Measurements from ENCODE around the gene IL15RA.
"Not testable (repeated sequence)": the region's sequence is repeated elsewhere in the genome, so short reads cannot be mapped to it uniquely, and the experiment has no call there.

IL15RA gene

DNA sequence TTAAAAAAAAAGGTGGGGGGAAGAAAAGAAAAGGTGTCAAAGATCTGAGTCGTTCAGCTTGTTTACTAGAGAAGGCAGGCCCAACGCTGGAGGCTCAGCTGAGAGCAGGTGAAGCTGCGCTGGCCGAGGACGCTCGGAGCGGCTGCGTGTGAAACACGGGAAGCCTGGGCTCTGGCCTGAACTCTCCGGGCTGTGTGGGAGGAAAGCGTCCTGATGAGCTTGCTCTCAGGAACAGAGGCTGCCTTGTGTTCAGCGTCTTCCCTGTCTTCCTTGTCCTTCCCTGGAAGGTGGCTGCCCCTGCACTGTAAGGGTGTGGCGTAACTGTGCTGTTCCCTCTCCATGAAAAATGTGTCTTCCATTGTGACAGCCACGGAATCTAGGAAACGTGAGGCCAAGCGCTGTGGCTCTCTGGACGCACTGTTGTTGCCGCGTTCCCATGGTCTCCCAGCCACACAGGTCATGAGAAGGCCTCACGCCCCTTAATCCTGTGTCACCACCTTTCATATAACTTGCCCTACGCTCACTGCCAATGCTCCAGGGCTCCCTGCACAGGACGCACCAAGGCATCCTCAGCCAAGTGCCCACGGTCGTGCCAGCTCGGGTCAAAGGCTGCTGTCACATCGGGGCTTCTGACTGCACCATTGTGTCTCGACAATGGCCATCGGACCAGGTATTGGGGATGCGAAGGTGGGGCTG, 15.8 kb downstream of the IL15RA start:
- no peak overlapping the region for H3K27ac ChIP-seq
- H3K27me3 ChIP-seq: no peaks in the 10 kb centered on the region
- TF ChIP-seq Cebpa-rat (IDR thresholded peaks at IDR 0.05): no peak
- H4K20me1 ChIP-seq: no peaks in the 10 kb centered on the region
- peaks cover 15% of the 10 kb centered on the region; the same call in 1 of the 2 replicates for H3K36me3 ChIP-seq
- H3K4me2 ChIP-seq: no peak overlapping the region
- H3K4me3 ChIP-seq: no peak overlapping the region
- no peaks in the 10 kb centered on the region for H3K9me3 ChIP-seq
- H3K9ac ChIP-seq: no peak overlapping the region
- no peaks in the 10 kb centered on the region for H3K4me1 ChIP-seq

GRCh38 chr10:5960973-5961275, 16.4 kb downstream of the IL15RA start:
- H3K4me1 ChIP-seq, H3K4me2 ChIP-seq, H3K27me3 ChIP-seq, H4K20me1 ChIP-seq, H3K27ac ChIP-seq, H3K9me3 ChIP-seq, H3K4me3 ChIP-seq, H3K9ac ChIP-seq: not testable (repeated sequence)
- H3K36me3 ChIP-seq: peaks cover 15% of the 10 kb centered on the region; the same call in 1 of the 2 replicates

DNA sequence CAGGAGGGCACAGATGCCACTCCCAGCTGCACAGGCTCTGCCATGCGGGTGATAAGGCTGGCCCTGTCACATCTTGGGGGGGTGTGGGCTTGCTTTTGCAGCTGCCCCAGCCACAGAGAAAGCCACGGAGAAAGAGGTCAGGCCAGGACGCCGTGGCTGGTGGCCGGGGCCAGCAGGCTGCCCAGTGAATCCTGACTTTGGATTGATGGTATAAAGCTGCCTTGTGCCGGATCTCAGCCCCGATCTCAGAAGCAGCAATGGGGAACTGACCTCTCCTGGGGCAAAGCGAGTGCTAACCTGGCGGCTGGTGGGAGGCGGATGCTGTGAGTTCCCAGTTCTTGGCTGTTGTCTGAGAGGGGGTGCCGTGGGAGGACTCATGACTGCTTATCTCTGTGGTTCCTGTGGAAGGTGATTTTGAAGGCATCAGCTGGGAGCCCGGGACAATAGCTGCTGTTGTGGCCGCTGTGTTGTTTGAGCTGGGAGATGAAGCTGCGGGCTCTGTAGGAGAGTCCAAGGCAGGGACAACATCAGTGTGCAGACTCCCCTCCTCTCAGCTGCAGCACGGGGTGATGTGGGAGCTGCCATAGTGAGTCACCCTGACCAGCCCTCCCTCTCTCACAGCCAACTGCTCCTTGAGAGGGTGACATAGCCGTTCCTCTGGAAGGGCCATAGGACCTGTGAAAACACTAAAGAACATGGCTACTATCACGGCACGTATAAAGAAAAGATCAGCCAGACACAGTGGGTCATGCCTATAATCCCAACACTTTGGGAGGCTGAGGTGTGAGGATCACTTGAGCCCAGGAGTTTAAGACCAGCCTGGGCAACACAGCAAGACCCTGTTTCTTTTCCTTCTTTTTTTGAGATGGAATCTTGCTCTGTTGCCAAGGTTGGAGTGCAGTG, 17.0 kb downstream of the IL15RA start:
- Histone ChIP-seq H3K4me3 (no peak overlapping the region), H3K36me3 (peaks cover 15% of the 10 kb centered on the region; the same call in 1 of the 2 replicates), H3K9me3 (no peaks in the 10 kb centered on the region), H3K27me3 (no peaks in the 10 kb centered on the region), H4K20me1 (no peaks in the 10 kb centered on the region), H3K4me1 (no peaks in the 10 kb centered on the region), H3K9ac (no peak overlapping the region), H3K4me2 (no peak overlapping the region), H3K27ac (no peak overlapping the region)
- no peak for TF ChIP-seq Cebpa-rat (IDR thresholded peaks at IDR 0.05)

DNA sequence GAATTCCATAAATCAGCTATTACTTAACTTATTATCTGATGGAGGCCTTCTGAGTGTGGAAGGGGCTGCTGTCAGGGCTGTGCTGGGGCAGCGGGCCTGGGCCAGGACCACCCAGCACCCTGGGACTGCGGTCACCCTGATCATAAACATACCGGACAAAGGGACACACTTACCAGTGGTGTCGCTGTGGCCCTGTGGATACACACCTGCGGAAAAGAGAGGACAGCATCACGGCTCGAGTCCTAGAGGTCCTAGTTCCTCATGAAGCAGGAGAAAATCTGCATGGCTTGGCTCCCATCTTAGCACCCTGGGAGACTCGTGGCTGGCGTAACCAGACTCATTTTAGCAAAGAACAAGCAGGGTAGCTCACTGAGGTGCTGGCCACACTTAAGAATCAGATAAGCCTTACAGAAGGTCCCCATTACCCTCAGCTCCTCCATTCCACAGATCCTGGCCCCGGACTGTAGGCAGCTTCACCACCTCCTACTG, 17.7 kb downstream of the IL15RA start:
- H3K4me1 ChIP-seq: no peaks in the 10 kb centered on the region
- H3K27ac ChIP-seq: no peak overlapping the region
- H4K20me1 ChIP-seq: no peaks in the 10 kb centered on the region
- H3K36me3 ChIP-seq: peaks cover 15% of the 10 kb centered on the region; the same call in 1 of the 2 replicates
- H3K4me3 ChIP-seq: no peak overlapping the region
- H3K4me2 ChIP-seq: no peak overlapping the region
- TF ChIP-seq Cebpa-rat (IDR thresholded peaks at IDR 0.05): no peak
- H3K9ac ChIP-seq: no peak overlapping the region
- H3K9me3 ChIP-seq: no peaks in the 10 kb centered on the region
- H3K27me3 ChIP-seq: no peaks in the 10 kb centered on the region

DNA sequence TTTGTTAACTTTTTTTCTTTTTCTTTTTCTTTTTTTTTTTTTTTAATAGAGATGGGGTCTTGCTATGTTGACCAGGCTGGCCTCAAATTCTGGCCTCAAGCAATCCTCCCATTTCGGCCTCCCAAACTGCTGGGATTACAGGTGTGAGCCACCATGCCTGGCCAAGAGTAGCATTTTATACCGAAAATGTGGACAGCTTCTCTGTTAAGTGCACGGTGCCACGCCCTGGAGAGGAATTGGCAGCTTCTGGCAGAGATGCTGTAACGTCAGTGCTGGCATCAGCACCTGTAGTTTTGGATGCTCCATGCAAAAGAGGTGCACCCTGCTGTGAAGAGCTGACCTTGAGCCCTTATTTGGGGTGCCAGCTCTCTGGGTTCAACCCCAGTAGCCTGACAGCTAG, 18.2 kb downstream of the IL15RA start:
- H3K9me3 ChIP-seq: no peaks in the 10 kb centered on the region

GRCh38 chr10:5958675-5959074, 18.7 kb downstream of the IL15RA start:
- Histone ChIP-seq H3K4me2 (no peak overlapping the region), H3K9ac (no peak overlapping the region)

More for the DNA sequence above, 18.2 kb downstream of the IL15RA start:
- Histone ChIP-seq H3K27me3 (no peaks in the 10 kb centered on the region), H3K9ac (no peak overlapping the region), H4K20me1 (no peaks in the 10 kb centered on the region), H3K27ac (no peak overlapping the region), H3K4me2 (no peak overlapping the region), H3K36me3 (peaks cover 15% of the 10 kb centered on the region; the same call in 1 of the 2 replicates), H3K4me3 (no peak overlapping the region), H3K4me1 (no peaks in the 10 kb centered on the region)
- no peak for TF ChIP-seq Cebpa-rat (IDR thresholded peaks at IDR 0.05)

DNA sequence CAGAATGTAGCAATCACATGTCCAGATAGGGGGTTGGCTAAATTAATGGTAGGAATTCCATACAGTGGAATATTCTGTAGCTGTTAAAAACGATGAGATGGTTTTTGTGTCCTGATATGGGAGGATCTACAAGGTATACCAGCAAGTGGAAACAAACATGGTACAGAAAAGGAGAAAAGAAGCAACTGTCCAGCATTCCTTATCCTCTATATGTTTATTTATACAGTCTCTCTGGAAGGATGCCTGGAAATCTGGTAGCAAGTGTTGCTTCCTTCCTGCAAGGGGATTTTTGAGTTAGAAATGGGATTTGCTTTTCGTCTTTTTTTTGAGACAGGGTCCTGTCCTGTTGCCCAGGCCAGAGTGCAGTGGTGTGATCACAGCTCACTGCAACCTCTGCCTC, 19.3 kb downstream of the IL15RA start:
- Histone ChIP-seq H3K27ac (no peak overlapping the region), H3K4me2 (no peak overlapping the region)

More at GRCh38 chr10:5958675-5959074, 18.7 kb downstream of the IL15RA start:
- no peak for TF ChIP-seq Cebpa-rat (IDR thresholded peaks at IDR 0.05)
- H3K4me1 ChIP-seq: no peaks in the 10 kb centered on the region
- no peak overlapping the region for H3K4me3 ChIP-seq
- no peak overlapping the region for H3K27ac ChIP-seq
- no peaks in the 10 kb centered on the region for H3K9me3 ChIP-seq
- H4K20me1 ChIP-seq: no peaks in the 10 kb centered on the region
- H3K36me3 ChIP-seq: peaks cover 15% of the 10 kb centered on the region; the same call in 1 of the 2 replicates
- H3K27me3 ChIP-seq: no peaks in the 10 kb centered on the region

GRCh38 chr10:5956146-5956936, 21.0 kb downstream of the IL15RA start:
- H3K27me3 ChIP-seq: no peaks in the 10 kb centered on the region
- H4K20me1 ChIP-seq: no peaks in the 10 kb centered on the region
- H3K4me3 ChIP-seq: no peak overlapping the region
- H3K36me3 ChIP-seq: peaks cover 15% of the 10 kb centered on the region
- TF ChIP-seq Cebpa-rat (IDR thresholded peaks at IDR 0.05): no peak
- H3K9ac ChIP-seq: no peak overlapping the region
- no peak overlapping the region for H3K4me2 ChIP-seq
- no peaks in the 10 kb centered on the region for H3K9me3 ChIP-seq
- no peak overlapping the region for H3K27ac ChIP-seq
- no peaks in the 10 kb centered on the region for H3K4me1 ChIP-seq

More for the DNA sequence above, 19.3 kb downstream of the IL15RA start:
- Histone ChIP-seq H3K9me3 (no peaks in the 10 kb centered on the region), H3K9ac (no peak overlapping the region), H3K4me1 (no peaks in the 10 kb centered on the region), H3K4me3 (no peak overlapping the region), H3K27me3 (no peaks in the 10 kb centered on the region), H4K20me1 (no peaks in the 10 kb centered on the region), H3K36me3 (peaks cover 15% of the 10 kb centered on the region; the same call in 1 of the 2 replicates)
- TF ChIP-seq Cebpa-rat (IDR thresholded peaks at IDR 0.05): no peak

GRCh38 chr10:5953676-5954075, 23.7 kb downstream of the IL15RA start:
- Histone ChIP-seq H3K9ac (no peak overlapping the region), H3K27me3 (no peaks in the 10 kb centered on the region), H3K4me3 (no peak overlapping the region), H3K4me1 (no peaks in the 10 kb centered on the region), H3K36me3 (no peaks in the 10 kb centered on the region; the same call in 1 of the 2 replicates), H3K4me2 (no peak overlapping the region), H4K20me1 (no peaks in the 10 kb centered on the region), H3K9me3 (no peaks in the 10 kb centered on the region), H3K27ac (no peak overlapping the region)
- no peak for TF ChIP-seq Cebpa-rat (IDR thresholded peaks at IDR 0.05)
